Rectal smooth muscle tissue (tissue), 1 donor: ENCODE measurements around the gene CRISP3.
"Not testable (repeated sequence)": the region's sequence is repeated elsewhere in the genome, so short reads cannot be mapped to it uniquely, and the experiment has no call there.

ENCODE experiments used
- H3K27ac ChIP-seq: one replicate; pipeline ENCODE4 v1.7.0; 2013; ENCODE audit warnings: low read depth, low read length, inconsistent platforms
- H3K27me3 ChIP-seq: one replicate; pipeline ENCODE4 v1.7.0; 2013; ENCODE audit warnings: low read length; ENCODE audit not compliant: control insufficient read depth, insufficient read depth
- H3K36me3 ChIP-seq: one replicate; pipeline ENCODE4 v1.7.0; 2013; ENCODE audit warnings: low read length; ENCODE audit not compliant: control insufficient read depth, insufficient read depth
- H3K4me1 ChIP-seq: one replicate; pipeline ENCODE4 v1.7.0; 2013; ENCODE audit warnings: low read length; ENCODE audit not compliant: control insufficient read depth, insufficient read depth
- H3K4me3 ChIP-seq: one replicate; pipeline ENCODE4 v1.7.0; 2013; ENCODE audit warnings: low read length
- H3K9ac ChIP-seq: one replicate; pipeline ENCODE4 v1.7.0; 2013; ENCODE audit warnings: low read length

CRISP3 gene

GRCh38 chr6:49736017-49736508, 8.1 kb downstream of the CRISP3 start:
- no peak overlapping the region for H3K4me3 ChIP-seq
- H3K36me3 ChIP-seq = no peaks in the 10 kb centered on the region
- H3K4me1 ChIP-seq = no peaks in the 10 kb centered on the region
- no peak overlapping the region for H3K9ac ChIP-seq
- H3K27me3 ChIP-seq = no peaks in the 10 kb centered on the region
- H3K27ac ChIP-seq = no peak overlapping the region

GRCh38 chr6:49733680-49734079, 10.5 kb downstream of the CRISP3 start:
- no peak overlapping the region for H3K27ac ChIP-seq
- no peaks in the 10 kb centered on the region for H3K4me1 ChIP-seq
- no peak overlapping the region for H3K4me3 ChIP-seq
- no peak overlapping the region for H3K9ac ChIP-seq
- no peaks in the 10 kb centered on the region for H3K27me3 ChIP-seq
- H3K36me3 ChIP-seq = no peaks in the 10 kb centered on the region

- H3K27me3 ChIP-seq = no peaks in the 10 kb centered on the region
- no peak overlapping the region for H3K9ac ChIP-seq
- no peak overlapping the region for H3K27ac ChIP-seq
- H3K4me3 ChIP-seq = no peak overlapping the region
- H3K36me3 ChIP-seq = no peaks in the 10 kb centered on the region
- H3K4me1 ChIP-seq = no peaks in the 10 kb centered on the region
These were observed 11.4 kb downstream of the CRISP3 start for GRCh38 chr6:49732781-49733180.

- no peaks in the 10 kb centered on the region for H3K36me3 ChIP-seq
- H3K4me1 ChIP-seq = no peaks in the 10 kb centered on the region
- H3K4me3 ChIP-seq = no peak overlapping the region
- H3K27ac ChIP-seq = no peak overlapping the region
- no peaks in the 10 kb centered on the region for H3K27me3 ChIP-seq
- H3K9ac ChIP-seq = no peak overlapping the region
These were observed 13.9 kb downstream of the CRISP3 start for GRCh38 chr6:49730251-49730650.

- H3K9ac ChIP-seq, H3K4me3 ChIP-seq, H3K27ac ChIP-seq, H3K27me3 ChIP-seq, H3K4me1 ChIP-seq, H3K36me3 ChIP-seq: not testable (repeated sequence)
These were observed 20.3 kb downstream of the CRISP3 start for GRCh38 chr6:49723917-49724316.

- no peaks in the 10 kb centered on the region for H3K4me1 ChIP-seq
- no peaks in the 10 kb centered on the region for H3K36me3 ChIP-seq
- H3K27me3 ChIP-seq = no peaks in the 10 kb centered on the region
- no peak overlapping the region for H3K27ac ChIP-seq
- no peak overlapping the region for H3K9ac ChIP-seq
- H3K4me3 ChIP-seq = no peak overlapping the region
These were observed 22.9 kb downstream of the CRISP3 start for GRCh38 chr6:49721297-49721696.

GRCh38 chr6:49720372-49720771, 23.8 kb downstream of the CRISP3 start:
- Histone ChIP-seq H3K27me3 (no peaks in the 10 kb centered on the region), H3K4me3 (no peak overlapping the region), H3K36me3 (no peaks in the 10 kb centered on the region), H3K9ac (no peak overlapping the region), H3K27ac (no peak overlapping the region), H3K4me1 (no peaks in the 10 kb centered on the region)

- Histone ChIP-seq H3K27me3 (no peaks in the 10 kb centered on the region), H3K4me1 (no peaks in the 10 kb centered on the region), H3K4me3 (peak within 1 kb of the TSS; percentile 15), H3K27ac (no peak within 1 kb of the TSS), H3K9ac (no peak within 1 kb of the TSS), H3K36me3 (no peaks in the 10 kb centered on the region)
These were observed 30.8 kb downstream of the CRISP3 start, which contains the start of gene CRISP2 for GRCh38 chr6:49713346-49713745. Gene CRISP2 (minus strand): TSS chr6:49713543. CDS start chr6:49709196, 4,347 bp downstream.

- no peaks in the 10 kb centered on the region for H3K4me1 ChIP-seq
- no peak overlapping the region for H3K27ac ChIP-seq
- no peaks in the 10 kb centered on the region for H3K36me3 ChIP-seq
- no peaks in the 10 kb centered on the region for H3K27me3 ChIP-seq
- no peak overlapping the region for H3K9ac ChIP-seq
- H3K4me3 ChIP-seq = no peak overlapping the region
These were observed 45.7 kb downstream of the CRISP3 start for GRCh38 chr6:49698478-49698877.

GRCh38 chr6:49693512-49693911, 50.7 kb downstream of the CRISP3 start:
- Histone ChIP-seq H3K4me3 (no peak overlapping the region), H3K27ac (no peak overlapping the region), H3K9ac (no peak overlapping the region), H3K27me3 (no peaks in the 10 kb centered on the region), H3K4me1 (no peaks in the 10 kb centered on the region), H3K36me3 (no peaks in the 10 kb centered on the region)

GRCh38 chr6:49692534-49692933, 51.7 kb downstream of the CRISP3 start:
- Histone ChIP-seq H3K27ac (no peak overlapping the region), H3K36me3 (no peaks in the 10 kb centered on the region), H3K27me3 (no peaks in the 10 kb centered on the region), H3K4me3 (no peak overlapping the region), H3K4me1 (no peaks in the 10 kb centered on the region), H3K9ac (no peak overlapping the region)
